ENCODE results near the gene ZNF829. TPM values are rescaled to one million over a fixed set of nuclear protein-coding genes. Genes with fewer than 3 reads are reported as not detected.
A peak's percentile ranks its signal among the peaks of the same experiment; 100 is the strongest.

Gene ZNF829
- total RNA-seq, 2 experiments from 2014 or later, result 4.9 to 5.5 TPM

DNA sequence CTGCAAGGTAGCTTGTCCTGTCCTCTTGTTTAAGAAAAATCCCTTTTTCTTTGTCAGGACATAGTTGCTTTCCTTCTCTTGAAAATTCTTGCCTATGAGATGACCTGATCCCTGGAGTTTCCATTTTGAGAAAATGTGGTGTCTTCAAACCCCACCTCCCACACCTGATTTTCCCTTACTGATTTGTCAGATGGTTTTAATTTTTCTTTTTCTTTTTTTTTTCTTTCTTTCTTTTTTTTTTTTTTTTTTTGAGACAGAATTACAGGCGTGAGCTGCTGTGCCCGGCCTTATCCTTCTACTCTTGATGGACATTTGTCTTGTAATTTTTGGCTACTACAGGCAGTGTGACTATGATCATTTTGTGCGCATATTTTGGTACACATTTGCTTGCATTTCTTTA lies 64.2 kb downstream of the ZNF829 start:
- Mint-ChIP-seq H3K27me3 (no peaks in the 10 kb centered on the region), H3K9me3 (ENCODE audit: low read depth) (peaks cover 13% of the 10 kb centered on the region), H3K4me3 (no peak overlapping the region), H3K36me3 (peaks cover 43% of the 10 kb centered on the region), H3K4me1 (peaks cover 5% of the 10 kb centered on the region), H3K27ac (peak overlapping the region; percentile 13)
- ATAC-seq (no peak), DNase-seq (no peak)
- CTCF ChIA-PET, result no interaction called here

DNA sequence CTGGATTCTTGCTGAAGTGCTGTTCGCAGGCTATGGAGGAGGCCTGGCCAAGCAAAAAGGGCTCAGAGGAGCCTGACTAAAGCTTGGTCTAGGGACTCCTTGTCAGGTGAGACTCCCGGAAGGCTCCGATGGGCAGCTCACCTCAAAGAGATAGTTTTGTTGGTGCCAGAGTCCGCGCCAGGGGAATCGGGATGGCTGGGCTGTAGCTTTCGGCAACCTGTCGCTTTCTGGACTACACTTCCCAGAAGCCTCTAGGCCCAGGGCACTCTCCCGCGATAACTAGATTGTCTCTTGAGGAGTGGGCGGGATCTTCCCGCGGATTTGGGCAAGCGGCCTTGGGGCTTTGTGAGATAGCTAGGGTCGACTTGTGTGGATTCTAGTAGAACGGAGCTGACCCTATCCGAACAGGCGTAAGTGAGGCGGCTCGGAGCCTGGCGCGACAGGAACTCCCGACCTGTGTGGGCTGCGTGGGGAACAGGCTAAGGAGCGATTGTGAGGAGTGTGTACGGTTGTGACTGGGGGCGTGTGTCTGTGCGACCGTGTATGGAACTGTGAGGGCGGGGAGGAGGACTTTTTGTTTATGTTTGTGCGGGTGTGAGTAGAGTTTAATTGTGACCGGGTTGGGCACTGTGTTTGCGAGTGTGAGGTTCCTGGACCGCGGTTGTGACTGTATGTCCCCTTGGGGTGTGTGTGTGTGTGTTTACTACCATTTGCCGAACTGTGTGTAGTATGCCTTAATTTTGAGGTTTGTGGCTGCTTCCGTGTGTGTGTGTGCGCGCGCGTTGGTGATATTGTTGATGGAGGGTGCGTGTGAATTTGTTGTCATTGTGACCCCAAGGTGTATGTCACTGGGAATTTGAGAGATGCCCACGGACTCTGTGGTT lies 65.3 kb downstream of the ZNF829 start, which contains the start of gene ZNF345:
ZNF345 (plus strand) TSS at position 318 of the 884 bp plus-strand sequence. CDS start 25,955 bp downstream, outside the sequence.
- CTCF ChIA-PET, result interaction anchor here (0.6 to 2.9 kb wide), 8 partner anchors 13 to 1234 kb away, joined by 3 to 29 read pairs (median 3); partner anchors contain the start of genes ZNF568, ZNF573 and ZNF790

GRCh38 chr19:36849701-36850558 lies 66.2 kb downstream of the ZNF829 start:
- H3K36me3 Mint-ChIP-seq, result peaks cover 49% of the 10 kb centered on the region
- H3K4me1 Mint-ChIP-seq, result peaks cover 5% of the 10 kb centered on the region
- CTCF ChIA-PET, result interaction anchor here (0.6 to 2.9 kb wide), 9 partner anchors 12 to 1235 kb away, joined by 3 to 29 read pairs (median 3); partner anchors contain the start of genes ZNF568, ZNF573 and ZNF790
- H3K9me3 Mint-ChIP-seq (ENCODE audit: low read depth), result peaks cover 14% of the 10 kb centered on the region
- DNase-seq (peak; percentile 96), ATAC-seq (peak; percentile 92)
- H3K27me3 Mint-ChIP-seq, result no peaks in the 10 kb centered on the region
- H3K27ac Mint-ChIP-seq, result no peak overlapping the region
- H3K4me3 Mint-ChIP-seq, result no peak overlapping the region

More for the DNA sequence above, 65.3 kb downstream of the ZNF829 start, which contains the start of gene ZNF345:
- H3K27ac Mint-ChIP-seq, result no peak within 1 kb of the TSS
- peaks cover 12% of the 10 kb centered on the region for H3K9me3 Mint-ChIP-seq (ENCODE audit: low read depth)
- H3K27me3 Mint-ChIP-seq, result no peaks in the 10 kb centered on the region
- H3K4me3 Mint-ChIP-seq, result no peak within 1 kb of the TSS
- ATAC-seq (peak; percentile 87), DNase-seq (peak; percentile 94)
- peaks cover 5% of the 10 kb centered on the region for H3K4me1 Mint-ChIP-seq
- peaks cover 46% of the 10 kb centered on the region for H3K36me3 Mint-ChIP-seq

- Mint-ChIP-seq H3K36me3 (peaks cover 49% of the 10 kb centered on the region), H3K4me3 (no peak overlapping the region), H3K27me3 (no peaks in the 10 kb centered on the region), H3K27ac (peak overlapping the region; percentile 82), H3K4me1 (peaks cover 5% of the 10 kb centered on the region), H3K9me3 (ENCODE audit: low read depth) (peaks cover 10% of the 10 kb centered on the region)
- DNase-seq (no peak), ATAC-seq (no peak)
- CTCF ChIA-PET, result interaction anchor here (1.5 kb wide), 1 partner anchor 28 kb away, joined by 3 read pairs; no protein-coding TSS in a partner anchor
These were observed 68.1 kb downstream of the ZNF829 start for GRCh38 chr19:36847968-36848367.

GRCh38 chr19:36838784-36839324 lies 77.2 kb downstream of the ZNF829 start:
- CTCF ChIA-PET, result interaction anchor here (4.8 kb wide), 1 partner anchor 11 kb away, joined by 29 read pairs; the partner anchor contains the start of gene ZNF345
- peaks cover 56% of the 10 kb centered on the region for H3K36me3 Mint-ChIP-seq

More at GRCh38 chr19:36838784-36839324, 77.2 kb downstream of the ZNF829 start:
- Mint-ChIP-seq H3K4me3 (no peak overlapping the region), H3K9me3 (ENCODE audit: low read depth) (peaks cover 20% of the 10 kb centered on the region), H3K27me3 (no peaks in the 10 kb centered on the region), H3K27ac (peak overlapping the region; percentile 75), H3K4me1 (peaks cover 5% of the 10 kb centered on the region)
- no peak for ATAC-seq
- DNase-seq, result peak; percentile 40

Other genes starting within 250 kb of the ZNF829 start
- gene ZNF461, start 249.5 kb downstream of the ZNF829 start, total RNA-seq, result 10 to 100 TPM in 1 of 2 experiments, 1 to 10 TPM in 1; 6.0 to 10.5 TPM
- gene ZNF567, start 228.7 kb downstream of the ZNF829 start, total RNA-seq, result 10 to 100 TPM in 1 of 2 experiments, 1 to 10 TPM in 1; 7.8 to 12.6 TPM
- 1 to 10 TPM; 7.8 to 9.2 TPM for gene ZNF850, start 143.5 kb downstream of the ZNF829 start, total RNA-seq
- 1 to 10 TPM; 6.5 to 7.8 TPM for gene ZNF790, start 77.9 kb downstream of the ZNF829 start, total RNA-seq
- 1 to 10 TPM; 4.1 to 6.2 TPM for gene ZNF345, start 65.4 kb downstream of the ZNF829 start, total RNA-seq
- 1 to 10 TPM; 6.7 to 8.6 TPM for gene ZNF568, start within 50 bp of the ZNF829 start, total RNA-seq
- 10 to 100 TPM; 10.4 to 12.2 TPM for gene ZNF420, start 162.1 kb upstream of the ZNF829 start, total RNA-seq

All from activated CD8-positive, alpha-beta memory T cell treated with anti-CD3 and anti-CD28 coated beads, Interleukin-2, amount 10 ng/mL, durations not matched to agents 7 days and 5 days (primary cell).